ENCODE measurements around the gene ADAMTS17.
"Not testable (repeated sequence)": the region's sequence is repeated elsewhere in the genome, so short reads cannot be mapped to it uniquely, and the experiment has no call there.

ADAMTS17 gene

GRCh38 chr15:99983171-99983885 lies 358.4 kb downstream of the ADAMTS17 start:
- DNase-seq, result no peak

GRCh38 chr15:99982662-99983061 lies 359.1 kb downstream of the ADAMTS17 start:
- DNase-seq, result no peak

- no peak for DNase-seq
These were observed 359.7 kb downstream of the ADAMTS17 start for GRCh38 chr15:99981839-99982658.

GRCh38 chr15:99981191-99981647 lies 360.6 kb downstream of the ADAMTS17 start:
- DNase-seq, result no peak

- no peak for DNase-seq
These were observed 361.0 kb downstream of the ADAMTS17 start for GRCh38 chr15:99980752-99981151.

GRCh38 chr15:99979886-99980285 lies 361.9 kb downstream of the ADAMTS17 start:
- DNase-seq, result not testable (repeated sequence)

GRCh38 chr15:99979371-99979770 lies 362.4 kb downstream of the ADAMTS17 start:
- no peak for DNase-seq

GRCh38 chr15:99978426-99978825 lies 363.3 kb downstream of the ADAMTS17 start:
- no peak for DNase-seq

GRCh38 chr15:99977929-99978328 lies 363.8 kb downstream of the ADAMTS17 start:
- DNase-seq, result no peak

- DNase-seq, result no peak
These were observed 364.9 kb downstream of the ADAMTS17 start for GRCh38 chr15:99976811-99977271.

GRCh38 chr15:99976000-99976399 lies 365.8 kb downstream of the ADAMTS17 start:
- DNase-seq, result no peak

- no peak for DNase-seq
These were observed 367.5 kb downstream of the ADAMTS17 start for GRCh38 chr15:99974246-99974645.

GRCh38 chr15:99973351-99973750 lies 368.4 kb downstream of the ADAMTS17 start:
- no peak for DNase-seq

GRCh38 chr15:99970891-99971430 lies 370.8 kb downstream of the ADAMTS17 start:
- no peak for DNase-seq

- no peak for DNase-seq
These were observed 372.4 kb downstream of the ADAMTS17 start for GRCh38 chr15:99969261-99969920.

GRCh38 chr15:99967841-99968371 lies 373.9 kb downstream of the ADAMTS17 start:
- DNase-seq, result no peak

GRCh38 chr15:99966815-99967214 lies 375.0 kb downstream of the ADAMTS17 start:
- no peak for DNase-seq

- no peak for DNase-seq
These were observed 376.4 kb downstream of the ADAMTS17 start for GRCh38 chr15:99965376-99965775.

GRCh38 chr15:99963976-99964375 lies 377.8 kb downstream of the ADAMTS17 start:
- DNase-seq, result no peak

- no peak for DNase-seq
These were observed 378.5 kb downstream of the ADAMTS17 start for GRCh38 chr15:99963096-99963825.

GRCh38 chr15:99962006-99962561 lies 379.7 kb downstream of the ADAMTS17 start:
- DNase-seq, result no peak

GRCh38 chr15:99961011-99961441 lies 380.7 kb downstream of the ADAMTS17 start:
- DNase-seq, result no peak

Measured in amniotic stem cell (primary cell).